DND-41 (cell line): ENCODE measurements around the gene BMPER.

ENCODE experiments used
- ATAC-seq: fragments of 200-7000 bp; cut with Tn5 transposase; 3 replicates; pipeline ENCODE4 v1.9.1; 2021; ENCODE audit warnings: low read depth; ENCODE audit not compliant: insufficient read depth
- DNase-seq: peaks from one replicate; pipeline ENCODE4 v3.0.0-alpha.2; 2020
- H2AFZ ChIP-seq: 2 replicates; pipeline ENCODE4 v1.6.0; 2012; ENCODE audit warnings: low read depth, low read length
- H3K27ac ChIP-seq: 2 replicates; pipeline ENCODE4 v1.5.1; 2012; ENCODE audit warnings: low read length, inconsistent platforms
- H3K27me3 ChIP-seq: fragments of 200-600 bp; sonication (generic); 2 replicates; pipeline ENCODE4 v1.6.0; 2012; ENCODE audit warnings: low read length, mild to moderate bottlenecking, inconsistent platforms; ENCODE audit not compliant: insufficient read depth, poor library complexity
- H3K36me3 ChIP-seq: 2 replicates; pipeline ENCODE4 v1.5.1; 2012; ENCODE audit warnings: low read length, inconsistent platforms; ENCODE audit not compliant: insufficient read depth
- H3K4me1 ChIP-seq: 2 replicates; pipeline ENCODE4 v1.5.1; 2012; ENCODE audit warnings: mild to moderate bottlenecking, low read length; ENCODE audit not compliant: insufficient read depth
- H3K4me2 ChIP-seq: 2 replicates; pipeline ENCODE4 v1.6.0; 2012; ENCODE audit warnings: mild to moderate bottlenecking, moderate library complexity, low read length, inconsistent platforms; ENCODE audit not compliant: insufficient read depth
- H3K4me3 ChIP-seq, 2 experiments: fragments of 200-600 bp in 1 of 2; shearing (Covaris generic) in 1 of 2; 2 replicates each; pipeline ENCODE4 v1.5.1; 2012 to 2016; ENCODE audit warnings: inconsistent platforms in 2 of 2, low read length in 2 of 2, mild to moderate bottlenecking in 2 of 2, low read depth in 1 of 2, moderate library complexity in 1 of 2
- H3K79me2 ChIP-seq: 2 replicates; pipeline ENCODE4 v1.6.0; 2012; ENCODE audit warnings: low read length, inconsistent platforms; ENCODE audit not compliant: insufficient read depth
- H3K9ac ChIP-seq: 2 replicates; pipeline ENCODE4 v1.6.0; 2012; ENCODE audit warnings: low read depth, mild to moderate bottlenecking, inconsistent platforms, low read length, moderate library complexity
- H3K9me3 ChIP-seq: 2 replicates; pipeline ENCODE4 v1.5.1; 2012; ENCODE audit warnings: low read length, moderate library complexity, mild to moderate bottlenecking, inconsistent platforms; ENCODE audit not compliant: insufficient read depth, severe bottlenecking
- H4K20me1 ChIP-seq: 2 replicates; pipeline ENCODE4 v1.6.0; 2012; ENCODE audit warnings: low read length; ENCODE audit not compliant: insufficient read depth
- CTCF ChIP-seq: IDR thresholded peaks from 2 replicates; pipeline ENCODE4 v1.5.1; 2012; ENCODE audit warnings: borderline replicate concordance, low read length, moderate library complexity, mild to moderate bottlenecking; ENCODE audit not compliant: poor library complexity, severe bottlenecking; ENCODE audit errors: extremely low read depth
- EZH2 ChIP-seq: IDR thresholded peaks from 3 replicates; pipeline ENCODE4 v1.6.1; 2012; ENCODE audit warnings: borderline replicate concordance, low read depth, mild to moderate bottlenecking, moderate library complexity, low read length, inconsistent platforms; ENCODE audit not compliant: severe bottlenecking

The BMPER gene

GRCh38 chr7:33968591-33968990 is 63.3 kb downstream of the BMPER start:
- Histone ChIP-seq H3K4me1 (no peaks in the 10 kb centered on the region), H3K9ac (no peak overlapping the region), H3K27me3 (no peaks in the 10 kb centered on the region), H4K20me1 (no peaks in the 10 kb centered on the region), H3K4me2 (no peak overlapping the region), H3K79me2 (no peaks in the 10 kb centered on the region), H3K36me3 (no peaks in the 10 kb centered on the region), H3K4me3 (no peak overlapping the region), H3K27ac (no peak overlapping the region), H3K9me3 (no peaks in the 10 kb centered on the region), H2AFZ (no peak overlapping the region)
- TF ChIP-seq CTCF = no peak
- no peak for TF ChIP-seq EZH2
- ATAC-seq (no peak), DNase-seq (no peak)

GRCh38 chr7:33970536-33970935 is 65.2 kb downstream of the BMPER start:
- H3K9ac ChIP-seq = no peak overlapping the region
- TF ChIP-seq EZH2 (no peak), CTCF (no peak)
- no peak for DNase-seq
- no peak overlapping the region for H3K27ac ChIP-seq
- no peaks in the 10 kb centered on the region for H3K36me3 ChIP-seq
- H4K20me1 ChIP-seq = no peaks in the 10 kb centered on the region
- no peak for ATAC-seq
- no peaks in the 10 kb centered on the region for H3K27me3 ChIP-seq
- H3K9me3 ChIP-seq = no peaks in the 10 kb centered on the region
- H3K4me2 ChIP-seq = no peak overlapping the region
- H3K79me2 ChIP-seq = no peaks in the 10 kb centered on the region
- no peak overlapping the region for H3K4me3 ChIP-seq
- H2AFZ ChIP-seq = no peak overlapping the region
- no peaks in the 10 kb centered on the region for H3K4me1 ChIP-seq

GRCh38 chr7:33971106-33971505 is 65.8 kb downstream of the BMPER start:
- no peaks in the 10 kb centered on the region for H3K79me2 ChIP-seq
- no peaks in the 10 kb centered on the region for H3K9me3 ChIP-seq
- H3K27me3 ChIP-seq = no peaks in the 10 kb centered on the region
- H3K4me3 ChIP-seq = no peak overlapping the region
- no peak overlapping the region for H3K27ac ChIP-seq
- ATAC-seq (no peak), DNase-seq (no peak)
- H3K9ac ChIP-seq = no peak overlapping the region
- no peak for TF ChIP-seq CTCF
- TF ChIP-seq EZH2 = no peak
- H3K4me1 ChIP-seq = no peaks in the 10 kb centered on the region
- H3K36me3 ChIP-seq = no peaks in the 10 kb centered on the region
- H2AFZ ChIP-seq = no peak overlapping the region
- no peak overlapping the region for H3K4me2 ChIP-seq
- H4K20me1 ChIP-seq = no peaks in the 10 kb centered on the region

GRCh38 chr7:33973231-33974015 is 68.1 kb downstream of the BMPER start:
- no peaks in the 10 kb centered on the region for H3K27me3 ChIP-seq
- no peak for DNase-seq

More at GRCh38 chr7:33973231-33974015, 68.1 kb downstream of the BMPER start:
- no peak overlapping the region for H3K4me2 ChIP-seq
- H3K4me3 ChIP-seq = no peak overlapping the region
- no peaks in the 10 kb centered on the region for H3K9me3 ChIP-seq
- no peak overlapping the region for H3K9ac ChIP-seq
- H3K27ac ChIP-seq = no peak overlapping the region
- no peaks in the 10 kb centered on the region for H3K36me3 ChIP-seq
- H2AFZ ChIP-seq = no peak overlapping the region
- no peaks in the 10 kb centered on the region for H3K79me2 ChIP-seq
- H4K20me1 ChIP-seq = no peaks in the 10 kb centered on the region
- ATAC-seq = no peak
- TF ChIP-seq EZH2 = no peak
- TF ChIP-seq CTCF = no peak
- H3K4me1 ChIP-seq = no peaks in the 10 kb centered on the region
